Activated CD4-positive, alpha-beta memory T cell treated with anti-CD3 and anti-CD28 coated beads, Interleukin-2, amount 10 ng/mL, durations not matched to agents 7 days and 5 days (primary cell): ENCODE measurements around the gene C1QTNF5. TPM values are rescaled to one million over a fixed set of nuclear protein-coding genes. Genes with fewer than 3 reads are reported as not detected.
A peak's percentile ranks its signal among the peaks of the same experiment; 100 is the strongest.

Experiments used
- CTCF ChIA-PET: fragments of 350-600 bp; sonication (Branson Sonifier 250); formaldehyde crosslinking; loops from one replicate; lab custom pipeline; 2021; ENCODE audit warnings: antibody characterized with exemption, inconsistent platforms; lab: Charles Lee
- POLR2A ChIA-PET: fragments of 350-600 bp; sonication (Branson Sonifier 250); formaldehyde crosslinking; loops from one replicate; lab custom pipeline; 2021; ENCODE audit warnings: antibody characterized with exemption; lab: Charles Lee
- DNase-seq: peaks from one replicate; pipeline ENCODE4 v3.0.0-alpha.2; 2020
- H3K27ac Mint-ChIP-seq: one replicate; pipeline ENCODE4 v1.8.0; 2021; ENCODE audit warnings: mild to moderate bottlenecking, mixed read lengths
- H3K27me3 Mint-ChIP-seq: one replicate; pipeline ENCODE4 v1.8.0; 2021; ENCODE audit warnings: mixed read lengths
- H3K36me3 Mint-ChIP-seq: one replicate; pipeline ENCODE4 v1.8.0; 2021; ENCODE audit warnings: low read depth, mixed read lengths
- H3K4me1 Mint-ChIP-seq: one replicate; pipeline ENCODE4 v1.8.0; 2021; ENCODE audit warnings: mixed read lengths
- H3K4me3 Mint-ChIP-seq: one replicate; pipeline ENCODE4 v1.8.0; 2021; ENCODE audit warnings: mild to moderate bottlenecking, mixed read lengths
- H3K9me3 Mint-ChIP-seq: one replicate; pipeline ENCODE4 v1.8.0; 2021; ENCODE audit warnings: mixed read lengths
- total RNA-seq, 2 experiments: library from RNA; stranded (reverse); gene quantifications; one replicate each; pipeline ENCODE4 v1.2.3, GENCODE V29; 2021

The C1QTNF5 gene
- total RNA-seq, 2 experiments from 2014 or later, result not detected

- ChIA-PET POLR2A (no interaction called here), CTCF (interaction anchor here (1.4 to 2.1 kb wide), 3 partner anchors 9 to 127 kb away, joined by 4 to 16 read pairs (median 10); no protein-coding TSS in a partner anchor)
- Mint-ChIP-seq H3K36me3 (no peaks in the 10 kb centered on the region), H3K4me3 (no peak overlapping the region), H3K27me3 (peaks cover 26% of the 10 kb centered on the region), H3K9me3 (no peaks in the 10 kb centered on the region), H3K4me1 (peaks cover 6% of the 10 kb centered on the region), H3K27ac (no peak overlapping the region)
- DNase-seq, result no peak
Observed at GRCh38 chr11:119347242-119347641, 6.6 kb upstream of the C1QTNF5 start.

GRCh38 chr11:119346605-119347004 is 5.9 kb upstream of the C1QTNF5 start, which contains the start of gene MFRP:
Gene MFRP (minus strand): TSS chr11:119346705. CDS start chr11:119346513, 192 bp downstream.
- Mint-ChIP-seq H3K4me3 (no peak within 1 kb of the TSS), H3K36me3 (no peaks in the 10 kb centered on the region), H3K9me3 (no peaks in the 10 kb centered on the region), H3K4me1 (peaks cover 6% of the 10 kb centered on the region), H3K27ac (no peak within 1 kb of the TSS), H3K27me3 (peaks cover 26% of the 10 kb centered on the region)
- CTCF ChIA-PET, result no interaction called here
- POLR2A ChIA-PET, result no interaction called here
- no peak for DNase-seq

- ChIA-PET POLR2A (no interaction called here), CTCF (interaction anchor here (3.6 kb wide), 1 partner anchor 11 kb away, joined by 14 read pairs; no protein-coding TSS in a partner anchor)
- no peak for DNase-seq
- Mint-ChIP-seq H3K4me3 (no peak overlapping the region), H3K27ac (no peak overlapping the region), H3K4me1 (peaks cover 12% of the 10 kb centered on the region), H3K36me3 (no peaks in the 10 kb centered on the region), H3K9me3 (no peaks in the 10 kb centered on the region), H3K27me3 (peaks cover 28% of the 10 kb centered on the region)
Observed at GRCh38 chr11:119345685-119346084, 5.0 kb upstream of the C1QTNF5 start.

GRCh38 chr11:119344291-119345010 is 3.8 kb upstream of the C1QTNF5 start:
- Mint-ChIP-seq H3K4me1 (peaks cover 7% of the 10 kb centered on the region), H3K27ac (no peak overlapping the region), H3K4me3 (no peak overlapping the region), H3K36me3 (no peaks in the 10 kb centered on the region), H3K27me3 (peaks cover 29% of the 10 kb centered on the region), H3K9me3 (no peaks in the 10 kb centered on the region)
- ChIA-PET CTCF (interaction anchor here (0.6 to 3.6 kb wide), 5 partner anchors 12 to 65 kb away, joined by 3 to 14 read pairs (median 4); no protein-coding TSS in a partner anchor), POLR2A (no interaction called here)
- no peak for DNase-seq

- DNase-seq, result no peak
- CTCF ChIA-PET, result interaction anchor here (0.6 to 3.6 kb wide), 3 partner anchors 13 to 31 kb away, joined by 3 to 14 read pairs (median 3); no protein-coding TSS in a partner anchor
- Mint-ChIP-seq H3K36me3 (peaks cover 2% of the 10 kb centered on the region), H3K4me3 (no peak overlapping the region), H3K27ac (no peak overlapping the region), H3K4me1 (peaks cover 13% of the 10 kb centered on the region), H3K9me3 (no peaks in the 10 kb centered on the region), H3K27me3 (peaks cover 36% of the 10 kb centered on the region)
- POLR2A ChIA-PET, result no interaction called here
Observed at GRCh38 chr11:119343726-119344125, 3.0 kb upstream of the C1QTNF5 start.

GRCh38 chr11:119342362-119343130 is 1.9 kb upstream of the C1QTNF5 start:
- DNase-seq, result no peak
- H3K36me3 Mint-ChIP-seq, result peaks cover 5% of the 10 kb centered on the region
- peaks cover 40% of the 10 kb centered on the region for H3K27me3 Mint-ChIP-seq
- H3K4me1 Mint-ChIP-seq, result peaks cover 21% of the 10 kb centered on the region
- ChIA-PET POLR2A (no interaction called here), CTCF (interaction anchor here (0.8 to 3.6 kb wide), 2 partner anchors 10 to 14 kb away, joined by 3 to 14 read pairs; no protein-coding TSS in a partner anchor)
- H3K27ac Mint-ChIP-seq, result no peak overlapping the region
- no peak overlapping the region for H3K4me3 Mint-ChIP-seq
- no peaks in the 10 kb centered on the region for H3K9me3 Mint-ChIP-seq

GRCh38 chr11:119342023-119342300 is 1.3 kb upstream of the C1QTNF5 start:
- no peak overlapping the region for H3K27ac Mint-ChIP-seq
- peaks cover 37% of the 10 kb centered on the region for H3K27me3 Mint-ChIP-seq
- H3K4me3 Mint-ChIP-seq, result no peak overlapping the region
- H3K9me3 Mint-ChIP-seq, result no peaks in the 10 kb centered on the region
- no peak for DNase-seq
- H3K4me1 Mint-ChIP-seq, result peaks cover 27% of the 10 kb centered on the region
- H3K36me3 Mint-ChIP-seq, result peaks cover 7% of the 10 kb centered on the region
- ChIA-PET POLR2A (no interaction called here), CTCF (interaction anchor here (1.3 to 6.7 kb wide), 3 partner anchors 8 to 18 kb away, joined by 3 to 136 read pairs (median 10); no protein-coding TSS in a partner anchor)

- no peak for DNase-seq
- ChIA-PET CTCF (interaction anchor here (0.6 to 6.7 kb wide), 6 partner anchors 8 to 232 kb away, joined by 3 to 136 read pairs (median 4); no protein-coding TSS in a partner anchor), POLR2A (interaction anchor here (1.1 kb wide), 1 partner anchor 322 kb away, joined by 3 read pairs; no protein-coding TSS in a partner anchor)
- H3K27ac Mint-ChIP-seq, result no peak overlapping the region
- peaks cover 37% of the 10 kb centered on the region for H3K27me3 Mint-ChIP-seq
- no peaks in the 10 kb centered on the region for H3K9me3 Mint-ChIP-seq
- H3K36me3 Mint-ChIP-seq, result peaks cover 10% of the 10 kb centered on the region
- H3K4me1 Mint-ChIP-seq, result peaks cover 32% of the 10 kb centered on the region
- H3K4me3 Mint-ChIP-seq, result no peak overlapping the region
Observed at GRCh38 chr11:119341222-119342022, 739 bp upstream of the C1QTNF5 start.

- Mint-ChIP-seq H3K36me3 (peaks cover 18% of the 10 kb centered on the region), H3K9me3 (no peaks in the 10 kb centered on the region), H3K4me1 (peaks cover 49% of the 10 kb centered on the region), H3K27ac (no peak overlapping the region), H3K4me3 (no peak overlapping the region), H3K27me3 (peaks cover 37% of the 10 kb centered on the region)
- DNase-seq, result peak; percentile 47
- ChIA-PET CTCF (interaction anchor here (0.6 to 6.7 kb wide), 9 partner anchors 8 to 162 kb away, joined by 3 to 136 read pairs (median 4); no protein-coding TSS in a partner anchor), POLR2A (no interaction called here)
Observed at GRCh38 chr11:119339589-119340334, 921 bp downstream of the C1QTNF5 start.

GRCh38 chr11:119338965-119339588 is 1.6 kb downstream of the C1QTNF5 start:
- CTCF ChIA-PET, result interaction anchor here (0.9 to 6.7 kb wide), 29 partner anchors 8 to 320 kb away, joined by 3 to 136 read pairs (median 4); partner anchors contain the start of genes CBL, NLRX1, USP2 and VPS11
- DNase-seq, result no peak
- Mint-ChIP-seq H3K4me1 (peaks cover 54% of the 10 kb centered on the region), H3K27me3 (peaks cover 37% of the 10 kb centered on the region), H3K9me3 (no peaks in the 10 kb centered on the region), H3K27ac (no peak overlapping the region), H3K4me3 (no peak overlapping the region), H3K36me3 (peaks cover 21% of the 10 kb centered on the region)
- POLR2A ChIA-PET, result interaction anchor here (0.8 to 2.5 kb wide), 5 partner anchors 11 to 272 kb away, joined by 3 to 17 read pairs (median 4); partner anchors contain the start of gene NLRX1

GRCh38 chr11:119338318-119338890 is 2.3 kb downstream of the C1QTNF5 start:
- ChIA-PET CTCF (interaction anchor here (0.5 to 6.7 kb wide), 44 partner anchors 9 to 1134 kb away, joined by 3 to 136 read pairs (median 4); partner anchors contain the start of genes CBL, NLRX1, USP2 and VPS11), POLR2A (interaction anchor here (0.8 to 2.5 kb wide), 9 partner anchors 12 to 272 kb away, joined by 3 to 17 read pairs (median 4); partner anchors contain the start of genes HMBS and NLRX1)
- Mint-ChIP-seq H3K9me3 (no peaks in the 10 kb centered on the region), H3K27me3 (peaks cover 35% of the 10 kb centered on the region), H3K36me3 (peaks cover 21% of the 10 kb centered on the region), H3K4me3 (no peak overlapping the region), H3K27ac (no peak overlapping the region), H3K4me1 (peaks cover 60% of the 10 kb centered on the region)
- DNase-seq, result peak; percentile 77
